Measurements from ENCODE around the gene LRRC14B.
"Not testable (repeated sequence)": the region's sequence is repeated elsewhere in the genome, so short reads cannot be mapped to it uniquely, and the experiment has no call there.

The LRRC14B gene

GRCh38 chr5:192970-193831, 1.9 kb downstream of the LRRC14B start:
- DNase-seq: no peak

GRCh38 chr5:194102-194501, 2.8 kb downstream of the LRRC14B start:
- no peak for DNase-seq

GRCh38 chr5:194603-195209, 3.4 kb downstream of the LRRC14B start:
- no peak for DNase-seq

- DNase-seq: peak in 1 of 4 experiments; percentile 21
These were observed 4.3 kb downstream of the LRRC14B start for GRCh38 chr5:195401-196160.

- DNase-seq: no peak
These were observed 5.1 kb downstream of the LRRC14B start for GRCh38 chr5:196350-196749.

- not testable (repeated sequence) for DNase-seq
These were observed 5.7 kb downstream of the LRRC14B start for GRCh38 chr5:197031-197430.

- DNase-seq: no peak
These were observed 6.7 kb downstream of the LRRC14B start for GRCh38 chr5:197892-198489.

GRCh38 chr5:198516-199196, 7.4 kb downstream of the LRRC14B start:
- no peak for DNase-seq

GRCh38 chr5:199197-199949, 8.1 kb downstream of the LRRC14B start:
- DNase-seq: no peak

GRCh38 chr5:199950-200645, 8.8 kb downstream of the LRRC14B start:
- no peak for DNase-seq

GRCh38 chr5:200985-201384, 9.7 kb downstream of the LRRC14B start:
- no peak for DNase-seq

- DNase-seq: no peak
These were observed 10.4 kb downstream of the LRRC14B start for GRCh38 chr5:201672-202071.

GRCh38 chr5:203246-203930, 12.1 kb downstream of the LRRC14B start:
- DNase-seq: no peak

- DNase-seq: no peak
These were observed 12.7 kb downstream of the LRRC14B start for GRCh38 chr5:204001-204400.

- DNase-seq: no peak
These were observed 13.2 kb downstream of the LRRC14B start for GRCh38 chr5:204462-204861.

- DNase-seq: no peak
These were observed 13.8 kb downstream of the LRRC14B start for GRCh38 chr5:204966-205670.

GRCh38 chr5:206406-206805, 15.1 kb downstream of the LRRC14B start:
- DNase-seq: no peak

- no peak for DNase-seq
These were observed 15.7 kb downstream of the LRRC14B start for GRCh38 chr5:206927-207536.

GRCh38 chr5:207599-207998, 16.3 kb downstream of the LRRC14B start:
- DNase-seq: no peak
